GM19238 (cell line): ENCODE data around the gene APBA2.

Experiments used
- DNase-seq: peaks from one replicate; pipeline ENCODE4 v3.0.0; 2011; ENCODE audit warnings: low spot score; ENCODE audit not compliant: insufficient read length

APBA2 gene

DNA sequence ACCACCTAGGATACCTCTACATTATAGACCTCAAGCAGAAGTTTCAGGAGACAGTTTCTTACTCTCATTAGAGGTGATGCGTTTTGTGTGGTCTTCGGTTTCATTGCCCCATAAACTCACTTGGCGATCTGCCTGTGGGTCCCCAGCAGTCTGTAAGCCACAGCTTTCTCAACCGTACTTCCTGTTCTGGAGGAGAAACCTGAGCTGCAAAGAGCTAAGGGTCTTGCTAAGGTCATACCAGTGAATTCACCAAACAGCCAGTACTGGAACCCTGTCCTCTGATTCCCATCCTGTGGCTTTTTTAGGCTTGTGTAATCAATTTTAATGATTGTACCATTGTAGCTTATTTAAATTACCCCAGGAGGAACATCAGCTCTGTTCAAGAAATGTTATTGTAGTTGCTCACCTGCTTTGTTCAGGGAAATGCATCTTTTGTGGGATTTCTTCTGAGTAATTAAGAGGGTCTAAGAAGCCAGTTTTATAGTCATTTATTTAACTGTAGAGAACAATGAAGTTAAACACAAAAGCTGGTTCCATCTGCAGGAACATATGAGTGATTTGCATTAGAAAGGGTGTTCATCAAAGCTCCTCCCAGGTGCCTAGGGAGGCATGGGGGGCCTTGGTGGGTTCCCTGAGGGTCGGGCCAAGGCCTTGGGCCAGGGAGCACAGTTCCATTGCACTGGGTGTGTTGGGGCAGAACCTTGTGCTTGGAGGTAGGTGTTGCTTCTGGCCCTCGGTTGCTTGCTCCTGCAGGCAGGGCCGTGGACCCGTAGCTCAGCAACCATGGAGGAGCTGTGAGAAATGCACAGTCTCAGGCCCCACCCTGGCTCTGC is 69.6 kb downstream of the APBA2 start:
- no peak for DNase-seq

DNA sequence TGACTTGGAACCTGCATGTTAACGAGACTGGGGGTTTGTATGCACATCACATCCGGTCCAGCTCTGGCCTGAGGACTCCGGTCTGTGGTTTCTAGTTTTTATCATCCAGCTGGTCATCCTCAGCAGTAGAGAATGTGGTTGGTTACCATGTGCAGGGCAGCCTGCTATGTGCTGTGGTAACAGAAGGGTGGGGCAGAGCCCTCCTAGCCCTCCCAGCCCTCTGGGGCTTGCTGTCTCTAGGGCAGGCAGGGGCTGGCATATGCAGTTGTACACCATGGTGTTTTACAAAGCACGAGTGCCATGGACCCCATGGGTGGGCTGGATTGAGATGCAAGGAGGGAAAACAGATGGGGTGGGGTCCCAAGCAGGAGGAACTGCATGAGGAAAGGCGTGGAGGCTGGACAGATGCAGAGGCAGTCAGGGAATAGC is 70.2 kb downstream of the APBA2 start:
- DNase-seq, result no peak

DNA sequence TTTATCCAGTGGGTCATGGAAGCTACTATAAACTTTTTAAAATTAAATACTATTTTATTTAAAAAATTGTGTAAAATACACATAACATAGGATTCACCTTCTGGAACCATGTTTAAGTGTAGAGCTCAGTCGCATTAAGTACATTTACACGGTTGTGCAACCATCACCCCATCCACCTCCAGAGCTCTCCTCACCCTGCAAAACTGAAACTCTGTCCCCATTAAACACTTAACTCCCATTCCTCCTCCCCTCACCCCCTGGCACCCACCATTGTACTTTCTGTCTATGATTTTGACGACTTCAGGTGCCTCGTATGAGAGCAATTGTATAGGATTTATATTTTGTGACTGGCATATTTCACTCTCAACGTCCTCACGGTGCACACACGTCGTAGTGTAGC is 70.7 kb downstream of the APBA2 start:
- DNase-seq, result no peak

DNA sequence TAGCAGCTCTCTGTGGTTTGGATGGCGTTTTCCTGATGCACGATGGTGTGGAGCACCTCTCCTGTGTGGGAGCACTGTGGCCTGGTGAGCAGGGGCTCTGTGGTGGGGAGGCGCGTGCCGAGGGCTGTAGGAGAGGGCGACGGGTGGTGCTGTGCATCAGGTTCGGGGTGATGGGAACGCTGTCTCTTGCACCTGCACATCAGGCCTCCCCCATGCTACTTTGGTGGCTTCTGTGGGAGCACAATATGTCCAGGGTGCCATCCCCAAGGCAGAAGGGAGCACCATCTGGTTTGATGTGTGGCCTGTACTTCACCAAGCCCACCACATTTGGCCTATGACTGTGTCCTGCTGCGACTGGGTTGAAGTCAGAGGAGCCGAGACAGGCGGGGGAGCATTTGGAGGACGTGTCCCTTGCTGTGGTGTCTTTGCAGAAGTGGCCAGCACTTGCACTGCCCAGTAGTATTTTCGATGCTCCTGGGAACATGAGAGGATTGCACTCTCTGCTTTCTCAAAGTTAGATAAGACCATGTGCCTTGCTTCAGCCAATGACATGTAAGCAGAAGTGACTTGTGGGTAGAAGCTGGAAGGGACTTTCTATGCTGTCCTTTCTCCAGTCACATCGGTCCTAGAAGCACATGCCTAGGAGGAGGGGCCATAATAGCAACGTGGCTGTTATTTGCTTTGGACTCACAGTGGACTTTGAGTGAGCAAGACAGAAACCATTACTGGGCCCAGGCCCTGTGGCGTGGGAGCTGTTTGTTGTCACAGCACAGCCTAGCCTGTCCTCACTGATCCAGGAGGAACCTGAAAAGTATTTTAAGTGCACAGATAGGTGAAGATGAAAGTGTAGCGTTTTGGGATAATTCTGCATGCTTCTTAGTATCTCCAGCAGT is 72.1 kb downstream of the APBA2 start:
- DNase-seq, result no peak

DNA sequence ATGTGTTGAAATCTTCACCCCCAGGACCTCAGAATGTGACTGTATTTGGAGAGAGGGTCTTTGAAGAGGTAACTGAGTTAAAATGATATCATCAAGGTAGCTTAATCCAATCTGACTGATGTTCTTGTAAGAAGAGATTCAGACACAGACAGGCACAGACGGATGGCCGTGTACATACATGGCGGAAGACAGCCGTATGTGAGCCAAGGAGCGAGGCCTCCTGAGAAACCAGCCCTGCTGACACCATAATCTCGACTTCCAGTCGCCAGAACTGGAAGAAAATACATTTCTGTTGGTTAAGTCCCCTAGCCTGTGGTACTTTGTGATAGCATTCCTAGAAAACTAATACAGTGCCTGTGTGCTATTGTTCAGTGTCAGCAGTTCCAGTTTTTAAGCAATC is 73.6 kb downstream of the APBA2 start:
- no peak for DNase-seq

DNA sequence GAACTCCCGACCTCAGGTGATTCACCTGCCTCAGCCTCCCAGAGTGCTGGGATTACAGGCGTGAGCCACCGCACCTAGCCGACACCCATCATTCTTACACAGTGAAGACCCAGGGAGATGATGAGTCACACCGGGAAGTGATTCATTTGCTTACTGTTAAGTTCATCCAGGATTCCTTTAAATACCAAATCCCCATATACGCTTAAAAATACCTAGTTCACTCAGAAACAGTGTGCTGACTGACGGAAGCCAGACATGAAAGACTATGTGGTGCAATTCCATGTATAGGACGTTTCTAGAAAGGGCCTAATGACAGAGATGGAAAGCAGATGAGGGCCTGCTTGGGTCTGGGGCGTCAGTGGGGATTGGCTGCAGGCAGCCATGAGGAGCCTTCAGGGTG is 75.2 kb downstream of the APBA2 start:
- DNase-seq, result no peak

DNA sequence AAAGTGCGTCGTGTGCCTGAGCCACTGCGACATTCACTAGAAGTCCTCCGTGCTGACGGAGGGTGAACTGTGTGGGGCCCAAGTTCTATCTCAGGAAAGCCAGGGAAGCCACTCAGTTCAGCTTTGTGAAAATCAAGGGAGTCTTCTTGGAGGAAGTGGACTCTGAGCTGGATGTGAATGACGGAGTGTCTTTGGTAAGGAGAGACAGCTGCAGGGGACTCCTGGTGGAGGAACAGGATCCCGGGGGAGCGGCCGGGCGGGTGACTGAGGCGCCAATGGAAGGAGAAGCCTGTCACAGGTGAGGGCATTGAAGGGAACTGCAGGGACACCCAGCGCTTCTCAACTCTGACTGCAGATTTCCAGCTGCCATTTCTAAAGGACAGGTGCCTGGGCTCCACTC is 75.6 kb downstream of the APBA2 start:
- DNase-seq, result no peak

DNA sequence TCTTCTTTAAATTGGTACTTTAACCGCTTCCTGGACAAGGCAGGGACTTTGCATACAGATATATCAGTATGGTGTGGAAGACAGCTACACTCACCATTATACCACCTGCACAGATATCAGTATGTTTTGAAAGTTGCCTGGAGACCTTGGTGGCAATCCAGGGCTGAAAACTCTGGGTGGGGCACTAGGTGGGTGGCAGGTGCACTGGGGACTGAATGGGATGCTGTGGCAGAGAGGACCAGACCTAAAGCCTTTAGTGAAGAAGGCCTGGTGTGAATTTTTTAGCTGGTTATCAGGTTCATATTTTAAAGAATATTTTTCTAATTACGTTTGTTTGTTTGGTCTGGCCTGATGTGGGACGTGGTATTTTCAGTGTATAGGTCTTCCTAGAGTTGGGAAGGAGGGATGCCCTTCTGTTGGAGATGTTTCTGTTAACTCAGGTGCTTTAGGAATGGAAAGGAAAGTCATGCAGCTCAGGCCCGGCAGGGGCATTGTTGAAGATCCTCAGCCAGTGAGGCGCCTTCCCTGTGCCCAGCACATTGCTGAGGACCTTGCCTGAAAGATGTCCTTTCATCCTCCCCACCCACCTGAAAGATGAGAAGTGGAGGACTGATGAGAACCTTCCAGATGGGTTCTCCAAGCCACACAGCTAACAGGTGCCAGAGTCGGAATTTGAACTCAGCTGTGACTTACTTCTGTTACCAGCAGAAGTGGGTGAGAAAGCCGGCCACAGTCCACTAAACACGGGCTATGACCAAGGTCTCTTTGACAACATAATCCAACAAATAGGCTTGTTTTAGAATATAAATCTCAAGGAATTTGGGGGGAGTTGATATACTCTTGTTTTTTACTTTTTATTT is 77.3 kb downstream of the APBA2 start:
- DNase-seq, result no peak

DNA sequence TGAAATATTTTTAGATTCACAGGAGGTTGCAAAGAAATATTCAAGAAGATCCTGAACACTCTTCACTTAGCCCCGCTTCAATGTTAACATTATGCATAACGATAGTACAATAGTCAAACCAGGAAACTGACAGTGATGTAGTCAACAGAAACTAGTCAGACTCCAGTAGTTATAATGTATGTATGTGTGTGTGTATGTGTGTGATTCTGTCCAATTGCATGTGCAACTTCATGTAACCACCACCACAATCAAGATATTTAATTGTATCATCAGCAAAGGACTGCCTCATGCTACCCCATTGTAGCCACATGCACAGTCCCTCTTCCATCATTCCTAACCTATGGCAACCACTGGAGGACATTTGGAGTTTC is 77.9 kb downstream of the APBA2 start:
- no peak for DNase-seq

DNA sequence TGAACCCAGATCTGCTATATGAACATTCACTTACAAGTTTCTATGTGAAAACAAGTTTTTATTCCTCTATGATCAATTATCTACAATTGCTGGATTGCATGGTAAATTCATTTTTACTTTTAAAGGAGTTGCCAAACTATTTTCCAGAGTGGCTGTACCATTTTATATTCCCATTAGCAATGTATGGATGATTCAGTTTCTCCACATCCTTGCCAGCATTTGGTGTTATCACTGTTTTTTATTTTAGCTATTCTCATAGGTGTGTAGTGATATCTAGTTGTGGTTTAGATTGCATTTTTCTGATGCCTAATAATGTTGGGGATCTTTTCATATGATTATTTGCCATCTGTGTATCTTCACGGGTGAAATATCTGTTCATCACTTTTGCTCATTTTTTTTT is 78.3 kb downstream of the APBA2 start:
- no peak for DNase-seq

DNA sequence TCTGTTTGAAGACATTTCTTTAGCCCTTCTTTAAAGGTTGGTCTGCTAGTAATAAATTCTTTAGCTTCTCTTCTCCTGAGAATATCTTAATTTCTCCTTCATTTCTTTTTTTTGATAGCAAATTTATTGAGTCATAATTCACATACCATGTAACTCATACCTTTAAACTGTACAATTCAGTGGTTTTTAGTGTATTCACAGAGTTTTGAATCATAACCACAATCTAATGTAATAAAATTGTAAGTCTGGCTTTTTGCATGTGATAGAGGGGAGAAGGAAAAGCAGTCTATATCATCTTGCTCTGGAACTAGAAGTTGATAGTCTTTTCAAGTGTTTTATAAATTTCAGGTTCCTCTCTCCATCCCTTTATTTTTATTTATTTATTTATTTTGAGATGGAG is 81.3 kb downstream of the APBA2 start:
- DNase-seq, result no peak

DNA sequence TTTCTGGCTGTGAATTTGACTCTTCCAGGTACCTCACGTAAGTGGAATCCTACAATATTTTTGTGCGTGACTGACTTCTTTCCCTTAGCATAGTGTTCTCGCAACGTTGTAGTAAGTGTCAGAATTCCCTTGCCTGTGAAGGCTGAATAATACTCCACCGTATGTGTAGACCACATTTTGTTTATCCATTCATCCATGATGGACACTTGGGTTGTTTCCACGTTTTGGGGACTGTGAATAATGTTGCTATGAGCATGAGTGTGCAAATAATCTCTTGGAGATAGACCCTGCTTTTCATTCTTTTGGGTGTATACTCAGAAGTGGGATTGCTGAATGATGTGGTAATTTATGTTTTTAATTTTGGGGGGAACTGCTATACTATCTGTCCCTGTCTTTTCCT is 82.2 kb downstream of the APBA2 start:
- DNase-seq, result no peak

DNA sequence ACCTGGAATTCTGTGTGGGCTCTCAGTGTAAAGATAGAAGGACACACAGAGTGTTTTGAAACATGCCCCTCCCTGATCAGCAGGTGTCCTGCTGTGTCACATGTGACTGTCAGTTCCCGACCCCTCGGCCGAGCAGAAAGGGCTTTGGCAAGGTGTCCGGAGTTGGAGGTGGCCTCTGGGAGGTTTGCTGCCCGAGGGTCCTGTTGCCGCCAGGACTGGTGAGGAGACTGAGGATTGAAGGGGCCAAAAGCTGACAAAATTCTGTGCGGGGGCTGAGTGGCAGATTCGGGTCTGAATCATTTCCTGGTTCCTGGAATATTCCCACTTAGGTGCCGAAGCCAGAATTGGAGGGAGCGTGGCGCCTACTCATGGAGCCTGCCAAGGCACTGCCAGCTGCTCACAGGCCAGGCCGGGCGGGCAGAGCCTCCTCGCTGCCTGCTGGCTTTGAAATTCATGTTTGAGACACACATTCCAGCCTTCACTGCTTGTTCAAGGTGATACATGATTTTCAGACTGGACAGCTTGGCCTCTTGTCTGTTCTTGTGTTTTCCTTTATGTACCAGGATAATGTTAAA is 83.8 kb downstream of the APBA2 start:
- no peak for DNase-seq

DNA sequence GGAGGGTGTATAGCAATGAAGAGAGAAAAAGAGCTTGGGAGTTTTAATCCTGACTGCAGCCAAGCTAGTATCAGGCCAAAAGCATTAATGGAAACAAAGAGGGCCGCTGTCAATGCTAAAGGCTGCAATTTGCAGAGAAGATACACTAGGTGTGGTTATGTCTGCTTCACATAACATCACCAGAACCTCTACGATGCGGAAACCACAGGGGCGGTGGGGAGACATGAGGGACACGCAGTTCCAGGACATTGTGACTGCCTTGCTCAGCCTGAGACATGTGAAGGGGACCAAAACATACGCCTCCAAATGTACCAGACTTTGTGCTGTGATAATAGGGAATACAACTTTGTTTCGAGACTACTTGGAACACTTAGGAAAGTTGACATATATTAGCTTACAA is 88.4 kb downstream of the APBA2 start:
- DNase-seq, result no peak

DNA sequence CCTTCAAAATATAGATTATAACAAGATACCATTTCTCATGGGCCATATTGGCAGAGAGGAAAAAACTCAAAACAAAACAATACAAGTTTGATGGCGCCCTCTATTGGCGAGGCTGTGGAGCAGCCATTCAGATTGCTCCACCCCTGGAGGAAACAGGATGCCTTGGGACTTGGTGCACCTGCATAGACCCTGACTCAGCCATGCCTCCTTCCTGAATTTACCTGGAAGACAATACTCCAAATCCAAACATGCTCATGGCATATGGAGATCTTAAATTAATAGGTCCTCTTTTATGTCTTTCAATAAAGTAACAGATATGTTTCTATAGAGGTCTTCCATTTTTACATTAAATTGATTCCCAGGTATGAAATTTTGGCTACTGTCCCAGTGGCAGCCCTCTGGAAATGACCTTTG is 90.0 kb downstream of the APBA2 start:
- peak; percentile 38 for DNase-seq

DNA sequence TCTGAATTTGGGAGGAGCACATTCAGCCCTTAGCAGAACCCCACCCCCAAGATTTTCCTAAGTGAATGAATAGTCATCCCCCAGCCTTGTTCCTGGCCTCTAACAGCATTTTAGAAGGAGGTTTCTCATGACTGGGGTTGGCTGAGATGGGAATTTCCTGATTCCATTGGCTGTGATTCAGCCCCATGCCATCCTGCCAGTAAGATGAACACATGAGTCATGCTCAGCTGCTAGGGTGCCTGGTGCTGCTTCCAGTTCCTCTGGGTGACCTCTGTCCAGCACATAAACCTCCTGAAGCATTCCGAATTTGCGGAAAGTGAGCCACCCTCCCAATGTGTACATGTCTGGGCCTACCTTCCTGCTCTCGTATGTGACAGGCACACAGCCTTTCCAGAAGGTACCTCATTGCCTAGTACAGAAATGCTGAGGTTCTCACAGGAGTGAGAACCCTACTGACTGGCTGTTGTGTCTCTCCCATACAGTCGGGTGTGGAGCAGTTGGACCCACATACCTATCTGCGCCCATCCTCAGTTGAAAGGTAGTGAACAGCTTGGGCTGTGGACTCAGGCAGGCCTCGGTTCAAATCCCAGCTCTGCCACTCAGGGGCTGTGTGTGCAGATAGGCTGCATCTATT is 91.7 kb downstream of the APBA2 start:
- no peak for DNase-seq

DNA sequence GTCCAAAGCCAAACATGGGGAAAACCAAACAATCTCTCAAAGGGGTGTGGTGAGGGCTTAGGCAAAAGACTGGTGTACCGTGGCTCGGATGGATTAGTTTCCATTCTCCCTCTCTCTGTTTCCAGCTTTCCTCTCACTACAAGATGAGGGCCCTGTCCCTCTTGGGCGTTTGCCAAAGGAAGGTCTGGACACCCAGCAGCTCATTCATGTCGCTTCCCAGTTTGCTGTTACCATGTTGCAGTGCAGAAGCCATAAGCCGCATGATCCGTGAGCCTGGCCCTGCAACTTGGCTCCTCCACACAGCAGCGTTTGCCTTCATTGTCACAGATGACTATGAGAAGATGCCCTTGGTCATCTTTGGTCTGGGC is 92.2 kb downstream of the APBA2 start:
- no peak for DNase-seq

DNA sequence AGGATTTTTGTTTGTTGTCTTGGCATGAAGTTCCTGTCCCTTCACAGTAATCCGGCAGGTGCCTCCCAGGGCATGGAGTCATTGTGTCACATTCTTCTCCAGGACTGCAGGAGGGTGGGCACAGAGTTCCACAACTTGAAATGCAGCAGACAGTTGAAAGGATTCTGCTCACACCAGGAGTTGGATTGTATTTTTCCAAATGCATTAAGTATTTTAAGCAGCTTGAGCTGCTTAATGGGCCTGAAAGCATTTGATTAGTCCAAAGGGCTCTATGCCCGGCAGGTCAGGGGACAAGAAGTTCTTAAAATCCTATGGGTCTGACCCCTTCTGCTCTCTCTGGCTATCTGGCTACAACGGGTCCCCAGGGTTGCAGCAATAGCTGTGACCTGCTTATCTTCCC is 92.9 kb downstream of the APBA2 start:
- DNase-seq, result no peak

DNA sequence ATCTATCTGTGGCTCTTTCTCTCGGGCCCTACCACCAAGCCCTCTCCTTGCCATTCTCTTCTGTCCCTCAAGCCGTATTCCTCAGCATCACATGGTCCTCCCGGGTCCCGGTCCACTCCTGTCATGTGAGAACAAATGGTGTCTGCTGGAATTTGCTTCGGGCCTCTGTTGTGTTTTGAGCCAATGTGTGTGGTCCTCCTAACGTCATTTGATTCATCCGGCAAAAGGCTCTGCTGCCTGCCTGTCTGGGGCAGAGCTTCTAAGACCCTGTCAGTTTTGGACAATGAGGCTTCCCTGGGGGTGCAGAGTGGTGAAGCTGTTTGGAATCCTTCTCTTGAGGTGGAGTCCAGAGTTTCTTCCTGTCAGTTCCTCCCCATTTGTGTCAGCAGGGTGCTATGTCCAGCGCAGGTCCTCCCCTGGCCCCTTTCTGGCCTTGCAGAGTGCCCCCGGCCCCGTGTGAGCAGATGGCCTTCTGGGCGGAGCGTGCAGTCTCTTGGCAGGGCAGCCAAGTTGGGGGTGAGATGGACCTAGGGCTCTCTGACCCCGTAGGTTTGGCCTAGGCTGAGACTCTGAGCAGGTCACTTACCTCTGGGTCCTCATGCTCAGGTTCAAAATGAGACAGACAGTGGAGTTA is 93.6 kb downstream of the APBA2 start:
- no peak for DNase-seq

DNA sequence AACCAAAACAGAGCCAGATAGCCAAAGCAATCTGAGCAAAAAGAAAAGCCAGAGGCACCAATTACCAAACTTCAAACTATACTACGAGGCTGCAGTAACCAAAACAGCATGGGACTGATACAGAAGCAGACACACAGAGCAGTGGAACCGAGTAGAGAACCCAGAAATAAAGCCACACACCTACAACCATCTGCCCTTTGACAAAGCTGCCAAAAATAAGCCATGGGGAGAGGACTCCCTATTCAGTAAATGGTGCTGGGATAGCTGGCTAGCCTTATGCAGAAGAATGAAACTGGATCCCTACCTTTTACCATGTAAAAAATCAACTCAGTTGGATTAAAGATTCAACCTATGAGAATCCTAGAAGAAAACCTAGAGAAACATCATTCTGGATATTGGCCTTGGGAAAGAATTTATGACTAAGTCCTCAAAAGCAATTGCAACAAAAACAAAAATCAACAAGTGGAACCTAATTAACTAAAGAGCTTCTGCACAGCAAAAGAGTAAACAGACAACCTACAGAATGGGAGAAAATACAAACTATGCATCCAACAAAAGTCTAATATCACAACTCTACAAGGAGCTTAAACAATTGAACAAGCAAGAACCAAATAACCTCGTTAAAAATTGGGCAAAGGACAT is 95.1 kb downstream of the APBA2 start:
- DNase-seq, result no peak
